ENCODE results near the gene REXO4.

DNA sequence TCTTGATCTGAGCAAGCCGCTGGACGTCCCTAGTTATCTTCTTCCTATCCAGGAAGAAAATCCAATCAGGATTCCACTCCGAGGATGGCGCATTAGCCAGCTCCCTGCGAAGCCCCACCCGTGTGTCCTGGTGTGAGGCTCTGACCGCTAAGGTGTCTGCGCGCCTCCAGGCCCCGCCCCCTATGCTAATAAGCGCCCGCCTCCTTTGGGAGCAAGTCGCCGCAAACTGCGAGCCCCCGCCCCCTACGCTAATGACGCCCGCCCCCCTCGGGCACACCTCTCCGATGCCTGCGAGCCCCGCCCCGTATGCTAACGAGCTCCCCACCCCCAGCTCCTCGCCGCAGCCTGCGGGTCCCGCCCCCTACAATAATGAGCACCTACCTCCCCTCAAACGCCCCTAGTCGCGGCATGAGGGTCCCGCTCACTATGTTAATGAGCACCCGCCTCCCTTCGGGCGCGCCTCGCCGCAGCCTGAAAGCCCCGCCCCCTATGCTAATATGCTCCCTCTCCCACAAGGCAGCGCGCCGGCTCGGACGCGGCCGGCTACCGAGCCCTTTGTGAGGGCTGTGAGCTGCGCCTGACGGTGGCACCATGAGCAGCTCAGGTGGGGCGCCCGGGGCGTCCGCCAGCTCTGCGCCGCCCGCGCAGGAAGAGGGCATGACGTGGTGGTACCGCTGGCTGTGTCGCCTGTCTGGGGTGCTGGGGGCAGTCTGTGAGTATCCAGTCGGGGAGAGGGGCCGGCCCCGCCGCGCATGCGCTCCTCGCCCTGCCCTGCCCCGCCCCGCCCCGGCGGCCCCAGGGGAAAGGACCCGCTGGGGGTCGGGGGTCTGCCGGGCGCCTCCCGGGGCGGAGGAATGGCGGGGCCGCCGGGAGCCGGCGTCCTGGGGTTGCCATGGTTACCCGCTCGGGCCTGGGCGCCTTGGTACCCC, 41.9 kb upstream of the REXO4 start, which contains the start of gene CACFD1:
- TF ChIP-seq, protein P1, sequence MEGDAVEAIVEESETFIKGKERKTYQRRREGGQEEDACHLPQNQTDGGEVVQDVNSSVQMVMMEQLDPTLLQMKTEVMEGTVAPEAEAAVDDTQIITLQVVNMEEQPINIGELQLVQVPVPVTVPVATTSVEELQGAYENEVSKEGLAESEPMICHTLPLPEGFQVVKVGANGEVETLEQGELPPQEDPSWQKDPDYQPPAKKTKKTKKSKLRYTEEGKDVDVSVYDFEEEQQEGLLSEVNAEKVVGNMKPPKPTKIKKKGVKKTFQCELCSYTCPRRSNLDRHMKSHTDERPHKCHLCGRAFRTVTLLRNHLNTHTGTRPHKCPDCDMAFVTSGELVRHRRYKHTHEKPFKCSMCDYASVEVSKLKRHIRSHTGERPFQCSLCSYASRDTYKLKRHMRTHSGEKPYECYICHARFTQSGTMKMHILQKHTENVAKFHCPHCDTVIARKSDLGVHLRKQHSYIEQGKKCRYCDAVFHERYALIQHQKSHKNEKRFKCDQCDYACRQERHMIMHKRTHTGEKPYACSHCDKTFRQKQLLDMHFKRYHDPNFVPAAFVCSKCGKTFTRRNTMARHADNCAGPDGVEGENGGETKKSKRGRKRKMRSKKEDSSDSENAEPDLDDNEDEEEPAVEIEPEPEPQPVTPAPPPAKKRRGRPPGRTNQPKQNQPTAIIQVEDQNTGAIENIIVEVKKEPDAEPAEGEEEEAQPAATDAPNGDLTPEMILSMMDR (IDR thresholded peaks at IDR 0.05; ENCODE audit: poor library complexity), result no peak
- TF ChIP-seq EZH2 (IDR thresholded peaks at IDR 0.05; ENCODE audit: borderline replicate concordance), result no peak
